Measurements from ENCODE around the gene RYR2. TPM values are rescaled to one million over a fixed set of nuclear protein-coding genes. Genes with fewer than 3 reads are reported as not detected.

RYR2 gene
- total RNA-seq, 6 experiments from 2014 or later: 0.05 to 0.17 TPM; not detected in 4

- no peak for TF ChIP-seq CTCF (IDR thresholded peaks at IDR 0.05)
- Mint-ChIP-seq H3K27ac (no peak overlapping the region), H3K36me3 (ENCODE audit: low read depth) (no peaks in the 10 kb centered on the region), H3K4me1 (ENCODE audit: low read depth) (no peaks in the 10 kb centered on the region), H3K9me3 (peaks cover 5% of the 10 kb centered on the region), H3K27me3 (ENCODE audit: insufficient read depth) (peaks cover 10% of the 10 kb centered on the region), H3K4me3 (no peak overlapping the region; the same call in 1 of the 2 replicates)
- DNase-seq: no peak
Observed at GRCh38 chr1:237774246-237774645, 732.3 kb downstream of the RYR2 start.

- H3K27me3 Mint-ChIP-seq (ENCODE audit: insufficient read depth): peaks cover 13% of the 10 kb centered on the region
Observed at GRCh38 chr1:237779356-237779755, 737.4 kb downstream of the RYR2 start.

GRCh38 chr1:237786066-237786719 lies 744.2 kb downstream of the RYR2 start:
- H3K4me3 Mint-ChIP-seq: no peak overlapping the region

More at GRCh38 chr1:237779356-237779755, 737.4 kb downstream of the RYR2 start:
- Mint-ChIP-seq H3K4me3 (no peak overlapping the region), H3K36me3 (ENCODE audit: low read depth) (peaks cover 8% of the 10 kb centered on the region), H3K4me1 (ENCODE audit: low read depth) (no peaks in the 10 kb centered on the region), H3K27ac (no peak overlapping the region), H3K9me3 (peaks cover 16% of the 10 kb centered on the region)
- TF ChIP-seq CTCF (IDR thresholded peaks at IDR 0.05): no peak
- DNase-seq: no peak

GRCh38 chr1:237788069-237788468 lies 746.1 kb downstream of the RYR2 start:
- peaks cover 3% of the 10 kb centered on the region for H3K27me3 Mint-ChIP-seq (ENCODE audit: insufficient read depth)
- no peak for TF ChIP-seq CTCF (IDR thresholded peaks at IDR 0.05)
- DNase-seq: no peak
- peaks cover 13% of the 10 kb centered on the region; the same call in 1 of the 2 replicates for H3K4me1 Mint-ChIP-seq (ENCODE audit: low read depth)
- H3K27ac Mint-ChIP-seq: no peak overlapping the region
- H3K9me3 Mint-ChIP-seq: peaks cover 7% of the 10 kb centered on the region; the same call in 1 of the 2 replicates
- no peak overlapping the region for H3K4me3 Mint-ChIP-seq
- peaks cover 8% of the 10 kb centered on the region for H3K36me3 Mint-ChIP-seq (ENCODE audit: low read depth)

More at GRCh38 chr1:237786066-237786719, 744.2 kb downstream of the RYR2 start:
- Mint-ChIP-seq H3K27me3 (ENCODE audit: insufficient read depth) (peaks cover 6% of the 10 kb centered on the region), H3K36me3 (ENCODE audit: low read depth) (peaks cover 8% of the 10 kb centered on the region), H3K27ac (no peak overlapping the region), H3K9me3 (peaks cover 11% of the 10 kb centered on the region), H3K4me1 (ENCODE audit: low read depth) (peaks cover under 1% of the 10 kb centered on the region; the same call in 1 of the 2 replicates)
- TF ChIP-seq CTCF (IDR thresholded peaks at IDR 0.05): no peak
- no peak for DNase-seq

- Mint-ChIP-seq H3K36me3 (ENCODE audit: low read depth) (no peaks in the 10 kb centered on the region), H3K9me3 (0 out of 2 replicates have a peak, but pooled peaks cover 3% of the 10 kb centered on the region), H3K4me3 (no peak overlapping the region), H3K27me3 (ENCODE audit: insufficient read depth) (peaks cover 2% of the 10 kb centered on the region; the same call in 1 of the 2 replicates), H3K4me1 (ENCODE audit: low read depth) (peaks cover 25% of the 10 kb centered on the region), H3K27ac (no peak overlapping the region)
- DNase-seq: no peak
- TF ChIP-seq CTCF (IDR thresholded peaks at IDR 0.05): no peak
Observed at GRCh38 chr1:237789619-237790018, 747.6 kb downstream of the RYR2 start.
